ENCODE measurements around the gene ELAVL1. TPM values are rescaled to one million over a fixed set of nuclear protein-coding genes. Genes with fewer than 3 reads are reported as not detected.

The ELAVL1 gene
- total and polyA plus RNA-seq, 2 of the 13 experiments (the other 11 are each of a cell fraction or from before 2014, with no cell fraction given): 27.9 to 38.4 TPM

- CTCF ChIA-PET (ENCODE audit: low intra/inter-chr PET ratio, low total read pairs): no interaction called here
- in situ Hi-C loops (cut with HindIII; ENCODE audit: extremely low pct_ligation_motif_present, low pct_unique_long_range_greater_than_20kb): no loop called here
Observed at GRCh38 chr19:7940841-7941240, 64.6 kb downstream of the ELAVL1 start.

GRCh38 chr19:7934766-7935165, 70.7 kb downstream of the ELAVL1 start:
- no peaks in the 10 kb centered on the region for H3K4me1 ChIP-seq (ENCODE audit: insufficient read depth, low read length)
- TF ChIP-seq SKIL (CRISPR knock-in tag; IDR thresholded peaks at IDR 0.05; ENCODE audit: borderline replicate concordance): no peak
- TF ChIP-seq PLSCR1 (CRISPR knock-in tag; IDR thresholded peaks at IDR 0.05; ENCODE audit: borderline replicate concordance): no peak
- TF ChIP-seq GMEB1 (CRISPR knock-in tag; IDR thresholded peaks at IDR 0.05; ENCODE audit: borderline replicate concordance): no peak
- TF ChIP-seq ZNF709 (CRISPR knock-in tag; IDR thresholded peaks at IDR 0.05): no peak
- POLR2A ChIA-PET: interaction anchor here (1.8 kb wide), 1 partner anchor 9 kb away, joined by 12 read pairs; the partner anchor contains the start of gene TIMM44

More at GRCh38 chr19:7940841-7941240, 64.6 kb downstream of the ELAVL1 start:
- intact Hi-C loops (cut with micrococcal nuclease; ENCODE audit: unreplicated experiment): no loop called here
- POLR2A ChIA-PET: interaction anchor here (0.7 kb wide), 1 partner anchor 235 kb away, joined by 3 read pairs; no protein-coding TSS in a partner anchor
- Histone ChIP-seq H3K4me1 (ENCODE audit: insufficient read depth, low read length) (peaks cover 38% of the 10 kb centered on the region), H3K27ac (ENCODE audit: extremely low read length, insufficient read depth, low read length) (no peak overlapping the region), H3K9me3 (ENCODE audit: low read length) (no peaks in the 10 kb centered on the region), H3K9ac (ENCODE audit: insufficient read depth, low read depth, low read length) (no peak overlapping the region), H2AFZ (ENCODE audit: low read length) (no peak overlapping the region), H3K4me2 (ENCODE audit: low read depth, low read length) (no peak overlapping the region), H4K20me1 (ENCODE audit: insufficient read depth, low read length) (0 out of 2 replicates have a peak, but pooled peaks cover 2% of the 10 kb centered on the region), H3K79me2 (ENCODE audit: insufficient read depth, low read length) (peaks cover 32% of the 10 kb centered on the region), H3K27me3 (ENCODE audit: control insufficient read depth in 1 of 2, insufficient read depth in 2 of 2, low read length in 2 of 2) (peaks cover 0 to 3% of the 10 kb centered on the region in 2 experiments; a peak in 1 of 5 replicates), H3K4me3 (replicated peaks in 1 of 3; ENCODE audit: insufficient read depth in 1 of 3, low read depth in 2 of 3, low read length in 3 of 3) (no peak overlapping the region), H3K36me3 (replicated peaks in 1 of 2; ENCODE audit: control insufficient read depth in 1 of 2, insufficient read depth in 2 of 2, low read length in 2 of 2) (peaks cover 12 to 45% of the 10 kb centered on the region in 2 experiments)
- FAIRE-seq: no peak
- WGBS (ENCODE audit: low lambda C conversion rate): 97% methylated on average over 12 of the region's 13 CpGs
- TF ChIP-seq RBFOX2 (IDR thresholded peaks at IDR 0.05; ENCODE audit: low read depth, low read length) (0 out of 2 replicates have a peak, but pooled peaks have one; percentile 28), PLRG1 (conservative IDR thresholded peaks at IDR 0.05) (no peak)
- no peak for ATAC-seq
- BruUV-seq (replicated peaks): no TSS peak
- DNase-seq (ENCODE audit: low spot score): no peak

More at GRCh38 chr19:7934766-7935165, 70.7 kb downstream of the ELAVL1 start:
- no peak overlapping the region for H3K4me3 ChIP-seq (replicated peaks in 1 of 3; ENCODE audit: insufficient read depth in 1 of 3, low read depth in 2 of 3, low read length in 3 of 3)
- no peak for DNase-seq (ENCODE audit: low spot score)
- intact Hi-C loops (cut with micrococcal nuclease; ENCODE audit: unreplicated experiment) (no loop called here), in situ Hi-C loops (cut with HindIII; ENCODE audit: extremely low pct_ligation_motif_present, low pct_unique_long_range_greater_than_20kb) (no loop called here)
- no peak for ATAC-seq
- no peak overlapping the region for H3K9ac ChIP-seq (ENCODE audit: insufficient read depth, low read depth, low read length)
- no peak overlapping the region for H3K27ac ChIP-seq (ENCODE audit: extremely low read length, insufficient read depth, low read length)
- 0 out of 2 replicates have a peak, but pooled peaks cover 2% of the 10 kb centered on the region for H4K20me1 ChIP-seq (ENCODE audit: insufficient read depth, low read length)
- H3K79me2 ChIP-seq (ENCODE audit: insufficient read depth, low read length): no peaks in the 10 kb centered on the region
- 96% methylated on average over 21 of the region's 21 CpGs for WGBS (ENCODE audit: low lambda C conversion rate)
- H3K9me3 ChIP-seq (ENCODE audit: low read length): no peaks in the 10 kb centered on the region
- no peak overlapping the region for H2AFZ ChIP-seq (ENCODE audit: low read length)
- H3K27me3 ChIP-seq (ENCODE audit: control insufficient read depth in 1 of 2, insufficient read depth in 2 of 2, low read length in 2 of 2): no peaks in the 10 kb centered on the region
- CTCF ChIA-PET (ENCODE audit: low intra/inter-chr PET ratio, low total read pairs): no interaction called here
- no TSS peak for BruUV-seq (replicated peaks)
- H3K36me3 ChIP-seq (replicated peaks in 1 of 2; ENCODE audit: control insufficient read depth in 1 of 2, insufficient read depth in 2 of 2, low read length in 2 of 2): peaks cover 37 to 80% of the 10 kb centered on the region in 2 experiments; a peak in 4 of 5 replicates
- FAIRE-seq: no peak
- H3K4me2 ChIP-seq (ENCODE audit: low read depth, low read length): no peak overlapping the region
